ENCODE measurements around the gene CACNA2D3. TPM values are rescaled to one million over a fixed set of nuclear protein-coding genes. Genes with fewer than 3 reads are reported as not detected.

Gene CACNA2D3
- total and polyA plus RNA-seq, 4 experiments from 2014 or later = not detected

GRCh38 chr3:54510506-54510905 is 388.2 kb downstream of the CACNA2D3 start:
- DNase-seq = no peak
- CTCF ChIA-PET (ENCODE audit: partially characterized antibody) = no interaction called here
- H3K4me1 ChIP-seq (ENCODE audit: insufficient read depth, low read length) = no peaks in the 10 kb centered on the region
- H3K9me3 ChIP-seq (ENCODE audit: control insufficient read depth in 1 of 2, low read length in 2 of 2) = no peaks in the 10 kb centered on the region
- Mint-ChIP-seq H3K27me3 (no peaks in the 10 kb centered on the region), H3K36me3 (no peaks in the 10 kb centered on the region), H3K27ac (no peak overlapping the region), H3K4me3 (no peak overlapping the region), H3K4me1 (peaks cover 0 to 3% (median under 1%) of the 10 kb centered on the region in 4 donors), H3K9me3 (peaks cover 0 to 11% (median 6%) of the 10 kb centered on the region in 8 donors)
- H3K27ac ChIP-seq (ENCODE audit: low read depth, low read length) = no peak overlapping the region
- POLR2A ChIA-PET (ENCODE audit: partially characterized antibody) = no interaction called here
- H3K4me3 ChIP-seq (ENCODE audit: low read length in 2 of 2) = no peak overlapping the region
- intact Hi-C loops (cut with micrococcal nuclease) = no loop called here
- no peaks in the 10 kb centered on the region for H3K36me3 ChIP-seq (ENCODE audit: insufficient read depth, low read length)
- no peaks in the 10 kb centered on the region for H3K27me3 ChIP-seq (ENCODE audit: insufficient read depth, low read length)

GRCh38 chr3:54511766-54512365 is 389.5 kb downstream of the CACNA2D3 start:
- peaks cover 0 to 12% (median 6%) of the 10 kb centered on the region in 8 donors for H3K9me3 Mint-ChIP-seq
- H3K4me3 ChIP-seq (ENCODE audit: low read length in 2 of 2) = no peak overlapping the region
- H3K36me3 Mint-ChIP-seq = no peaks in the 10 kb centered on the region
- peaks cover 0 to 3% (median under 1%) of the 10 kb centered on the region in 4 donors for H3K4me1 Mint-ChIP-seq
- CTCF ChIA-PET (ENCODE audit: partially characterized antibody) = no interaction called here
- no peaks in the 10 kb centered on the region for H3K4me1 ChIP-seq (ENCODE audit: insufficient read depth, low read length)
- no peaks in the 10 kb centered on the region for H3K9me3 ChIP-seq (ENCODE audit: control insufficient read depth in 1 of 2, low read length in 2 of 2)
- no peak overlapping the region for H3K4me3 Mint-ChIP-seq
- no peaks in the 10 kb centered on the region for H3K27me3 ChIP-seq (ENCODE audit: insufficient read depth, low read length)
- DNase-seq = no peak
- intact Hi-C loops (cut with micrococcal nuclease) = no loop called here
- H3K27ac ChIP-seq (ENCODE audit: low read depth, low read length) = no peak overlapping the region
- H3K36me3 ChIP-seq (ENCODE audit: insufficient read depth, low read length) = no peaks in the 10 kb centered on the region
- POLR2A ChIA-PET (ENCODE audit: partially characterized antibody) = no interaction called here
- H3K27ac Mint-ChIP-seq = no peak overlapping the region
- H3K27me3 Mint-ChIP-seq = no peaks in the 10 kb centered on the region

GRCh38 chr3:54514006-54514405 is 391.7 kb downstream of the CACNA2D3 start:
- Mint-ChIP-seq H3K27me3 (no peaks in the 10 kb centered on the region), H3K4me1 (peaks cover 0 to 3% (median under 1%) of the 10 kb centered on the region in 4 donors), H3K9me3 (peaks cover 0 to 12% (median 6%) of the 10 kb centered on the region in 8 donors), H3K36me3 (no peaks in the 10 kb centered on the region), H3K4me3 (no peak overlapping the region), H3K27ac (no peak overlapping the region)
- DNase-seq = no peak
- H3K27me3 ChIP-seq (ENCODE audit: insufficient read depth, low read length) = no peaks in the 10 kb centered on the region
- ChIA-PET CTCF (ENCODE audit: partially characterized antibody) (no interaction called here), POLR2A (ENCODE audit: partially characterized antibody) (no interaction called here)
- intact Hi-C loops (cut with micrococcal nuclease) = no loop called here
- no peaks in the 10 kb centered on the region for H3K36me3 ChIP-seq (ENCODE audit: insufficient read depth, low read length)
- H3K27ac ChIP-seq (ENCODE audit: low read depth, low read length) = no peak overlapping the region
- no peaks in the 10 kb centered on the region for H3K4me1 ChIP-seq (ENCODE audit: insufficient read depth, low read length)
- H3K4me3 ChIP-seq (ENCODE audit: low read length in 2 of 2) = no peak overlapping the region
- H3K9me3 ChIP-seq (ENCODE audit: control insufficient read depth in 1 of 2, low read length in 2 of 2) = no peaks in the 10 kb centered on the region

GRCh38 chr3:54514416-54514815 is 392.1 kb downstream of the CACNA2D3 start:
- H3K27me3 Mint-ChIP-seq = no peaks in the 10 kb centered on the region
- no peaks in the 10 kb centered on the region for H3K36me3 Mint-ChIP-seq
- H3K27ac Mint-ChIP-seq = no peak overlapping the region
- Histone ChIP-seq H3K27ac (ENCODE audit: low read depth, low read length) (no peak overlapping the region), H3K4me3 (ENCODE audit: low read length in 2 of 2) (no peak overlapping the region), H3K4me1 (ENCODE audit: insufficient read depth, low read length) (no peaks in the 10 kb centered on the region), H3K36me3 (ENCODE audit: insufficient read depth, low read length) (no peaks in the 10 kb centered on the region), H3K27me3 (ENCODE audit: insufficient read depth, low read length) (no peaks in the 10 kb centered on the region), H3K9me3 (ENCODE audit: control insufficient read depth in 1 of 2, low read length in 2 of 2) (no peaks in the 10 kb centered on the region)
- no peak overlapping the region for H3K4me3 Mint-ChIP-seq
- CTCF ChIA-PET (ENCODE audit: partially characterized antibody) = no interaction called here
- peaks cover 0 to 3% (median under 1%) of the 10 kb centered on the region in 4 donors for H3K4me1 Mint-ChIP-seq
- POLR2A ChIA-PET (ENCODE audit: partially characterized antibody) = no interaction called here
- intact Hi-C loops (cut with micrococcal nuclease) = no loop called here
- peaks cover 0 to 12% (median 6%) of the 10 kb centered on the region in 8 donors for H3K9me3 Mint-ChIP-seq
- no peak for DNase-seq

- Mint-ChIP-seq H3K27ac (no peak overlapping the region), H3K4me1 (peaks cover 0 to 3% (median under 1%) of the 10 kb centered on the region in 4 donors), H3K9me3 (peaks cover 0 to 15% (median 6%) of the 10 kb centered on the region in 8 donors), H3K36me3 (no peaks in the 10 kb centered on the region), H3K4me3 (no peak overlapping the region), H3K27me3 (no peaks in the 10 kb centered on the region)
- intact Hi-C loops (cut with micrococcal nuclease) = no loop called here
- no peak overlapping the region for H3K4me3 ChIP-seq (ENCODE audit: low read length in 2 of 2)
- H3K9me3 ChIP-seq (ENCODE audit: control insufficient read depth in 1 of 2, low read length in 2 of 2) = no peaks in the 10 kb centered on the region
- CTCF ChIA-PET (ENCODE audit: partially characterized antibody) = no interaction called here
- no peaks in the 10 kb centered on the region for H3K36me3 ChIP-seq (ENCODE audit: insufficient read depth, low read length)
- POLR2A ChIA-PET (ENCODE audit: partially characterized antibody) = no interaction called here
- no peak overlapping the region for H3K27ac ChIP-seq (ENCODE audit: low read depth, low read length)
- no peaks in the 10 kb centered on the region for H3K4me1 ChIP-seq (ENCODE audit: insufficient read depth, low read length)
- no peaks in the 10 kb centered on the region for H3K27me3 ChIP-seq (ENCODE audit: insufficient read depth, low read length)
- DNase-seq = no peak
Measured at GRCh38 chr3:54515441-54516213, 393.3 kb downstream of the CACNA2D3 start.

GRCh38 chr3:54517424-54517823 is 395.1 kb downstream of the CACNA2D3 start:
- intact Hi-C loops (cut with micrococcal nuclease) = no loop called here
- no peak overlapping the region for H3K27ac Mint-ChIP-seq
- H3K9me3 ChIP-seq (ENCODE audit: control insufficient read depth in 1 of 2, low read length in 2 of 2) = no peaks in the 10 kb centered on the region
- H3K36me3 Mint-ChIP-seq = no peaks in the 10 kb centered on the region
- H3K27ac ChIP-seq (ENCODE audit: low read depth, low read length) = no peak overlapping the region
- H3K4me3 Mint-ChIP-seq = no peak overlapping the region
- H3K36me3 ChIP-seq (ENCODE audit: insufficient read depth, low read length) = no peaks in the 10 kb centered on the region
- peaks cover 0 to 29% (median 7%) of the 10 kb centered on the region in 8 donors for H3K9me3 Mint-ChIP-seq
- CTCF ChIA-PET (ENCODE audit: partially characterized antibody) = no interaction called here
- H3K4me3 ChIP-seq (ENCODE audit: low read length in 2 of 2) = no peak overlapping the region
- no peaks in the 10 kb centered on the region for H3K27me3 Mint-ChIP-seq
- POLR2A ChIA-PET (ENCODE audit: partially characterized antibody) = no interaction called here
- H3K4me1 Mint-ChIP-seq = peaks cover 0 to 3% (median under 1%) of the 10 kb centered on the region in 4 donors
- no peaks in the 10 kb centered on the region for H3K27me3 ChIP-seq (ENCODE audit: insufficient read depth, low read length)
- DNase-seq = no peak
- H3K4me1 ChIP-seq (ENCODE audit: insufficient read depth, low read length) = no peaks in the 10 kb centered on the region

- Mint-ChIP-seq H3K27ac (no peak overlapping the region), H3K27me3 (no peaks in the 10 kb centered on the region), H3K36me3 (no peaks in the 10 kb centered on the region), H3K4me3 (no peak overlapping the region), H3K4me1 (peaks cover 0 to 3% (median under 1%) of the 10 kb centered on the region in 4 donors), H3K9me3 (peaks cover 0 to 29% (median 6%) of the 10 kb centered on the region in 8 donors)
- Histone ChIP-seq H3K4me3 (ENCODE audit: low read length in 2 of 2) (no peak overlapping the region), H3K4me1 (ENCODE audit: insufficient read depth, low read length) (no peaks in the 10 kb centered on the region), H3K36me3 (ENCODE audit: insufficient read depth, low read length) (no peaks in the 10 kb centered on the region), H3K27me3 (ENCODE audit: insufficient read depth, low read length) (no peaks in the 10 kb centered on the region), H3K27ac (ENCODE audit: low read depth, low read length) (no peak overlapping the region), H3K9me3 (ENCODE audit: control insufficient read depth in 1 of 2, low read length in 2 of 2) (no peaks in the 10 kb centered on the region)
- intact Hi-C loops (cut with micrococcal nuclease) = no loop called here
- ChIA-PET POLR2A (ENCODE audit: partially characterized antibody) (no interaction called here), CTCF (ENCODE audit: partially characterized antibody) (no interaction called here)
- no peak for DNase-seq
Measured at GRCh38 chr3:54518011-54518675, 395.8 kb downstream of the CACNA2D3 start.

All from CD4-positive, alpha-beta memory T cell (primary cell).